A673 (cell line): ENCODE data around the gene TRAPPC10. TPM values are rescaled to one million over a fixed set of nuclear protein-coding genes. Genes with fewer than 3 reads are reported as not detected.

ENCODE experiments used
- BruUV-seq: library from RNA; stranded (reverse); fragments of 400-500 nt; replicated peaks from 2 replicates; lab custom pipeline; 2021; lab: Mats Ljungman, UMichigan
- CTCF ChIA-PET: fragments of 300-600 bp; sonication (Branson Sonifier 250); formaldehyde crosslinking; loops from one replicate; lab custom pipeline; 2022; ENCODE audit warnings: antibody characterized with exemption; lab: Charles Lee
- POLR2A ChIA-PET: fragments of 300-600 bp; sonication (Branson Sonifier 250); formaldehyde crosslinking; loops from one replicate; lab custom pipeline; 2022; ENCODE audit warnings: antibody characterized with exemption; ENCODE audit not compliant: low non-redundant PET; lab: Charles Lee
- DNase-seq: peaks from one replicate; pipeline ENCODE4 v3.0.0-alpha.2; 2015; ENCODE audit warnings: low spot score
- H3K27ac ChIP-seq: fragments of 200-600 bp; sonication (generic); 2 replicates; pipeline ENCODE4 v1.5.1; 2016; ENCODE audit warnings: mixed run types, low read depth, mild to moderate bottlenecking, mixed read lengths, antibody characterized with exemption, low read length; ENCODE audit not compliant: poor library complexity, severe bottlenecking
- H3K27me3 ChIP-seq: fragments of 200-600 bp; sonication (generic); replicated peaks from 2 replicates; pipeline ENCODE4 v1.6.1; 2017; ENCODE audit warnings: mixed run types, low read depth, mild to moderate bottlenecking, mixed read lengths, antibody characterized with exemption, low read length; ENCODE audit not compliant: insufficient read depth, poor library complexity
- H3K36me3 ChIP-seq: fragments of 200-600 bp; sonication (generic); 2 replicates; pipeline ENCODE4 v1.6.1; 2016; ENCODE audit warnings: mixed run types, mild to moderate bottlenecking, mixed read lengths, antibody characterized with exemption, low read length; ENCODE audit not compliant: insufficient read depth, poor library complexity, severe bottlenecking
- H3K4me1 ChIP-seq: fragments of 200-600 bp; sonication (generic); 2 replicates; pipeline ENCODE4 v1.6.1; 2017; ENCODE audit warnings: mixed run types, mild to moderate bottlenecking, mixed read lengths, antibody characterized with exemption, low read length; ENCODE audit not compliant: insufficient read depth, poor library complexity, severe bottlenecking
- H3K4me3 ChIP-seq: fragments of 200-600 bp; sonication (generic); 2 replicates; pipeline ENCODE4 v1.5.1; 2016; ENCODE audit warnings: low read depth, mixed run types, mild to moderate bottlenecking, mixed read lengths, low read length; ENCODE audit not compliant: poor library complexity, severe bottlenecking
- H3K9me3 ChIP-seq: fragments of 200-600 bp; sonication (generic); 2 replicates; pipeline ENCODE4 v1.6.1; 2016; ENCODE audit warnings: mixed run types, low read depth, mild to moderate bottlenecking, mixed read lengths, antibody characterized with exemption, low read length; ENCODE audit not compliant: poor library complexity, severe bottlenecking
- CTCF ChIP-seq: fragments of 300-800, 200-600 bp; sonication (generic); conservative IDR thresholded peaks from 2 replicates; pipeline ENCODE4 v1.5.1; 2017; ENCODE audit warnings: low read depth, mild to moderate bottlenecking, antibody characterized with exemption, low read length, moderate library complexity, mixed read lengths
- EZH2 ChIP-seq: fragments of 200-600 bp; sonication (generic); IDR thresholded peaks from 2 replicates; pipeline ENCODE4 v1.6.1; 2017; ENCODE audit warnings: borderline replicate concordance, low read depth, mild to moderate bottlenecking, mixed read lengths, antibody characterized with exemption, low read length; ENCODE audit not compliant: poor library complexity, severe bottlenecking
- intact Hi-C: fragments of 100-400 bp; cut with micrococcal nuclease; formaldehyde crosslinking; loops from one replicate; pipeline ENCODE4 v1.10.0; 2022; ENCODE audit not compliant: unreplicated experiment
- total RNA-seq: library from RNA; stranded (reverse); gene quantifications from 2 replicates; pipeline ENCODE4 v1.2.3, GENCODE V29; 2021

TRAPPC10 gene
- total RNA-seq, 1 experiment from 2014 or later = 51.4 TPM

DNA sequence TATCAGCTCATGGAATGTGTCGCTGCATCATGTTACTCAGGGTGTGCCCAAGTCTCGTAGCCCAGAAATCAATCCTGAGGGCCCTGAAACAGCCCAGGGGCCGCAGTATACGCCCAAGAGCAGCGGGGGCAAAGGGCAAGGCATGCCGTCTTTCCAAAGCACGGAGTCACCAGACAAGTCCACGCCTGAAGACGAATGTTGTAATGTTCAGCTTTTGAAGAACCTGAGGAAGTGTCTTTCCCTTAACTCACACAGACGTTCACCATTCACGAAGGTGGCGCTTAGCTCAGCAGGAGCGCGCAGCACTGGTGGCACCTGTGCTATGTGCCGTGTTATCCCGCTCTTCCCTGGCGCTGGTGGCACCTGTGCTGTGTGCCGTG is 76.3 kb downstream of the TRAPPC10 start:
- Histone ChIP-seq H3K4me3 (no peak overlapping the region), H3K36me3 (peaks cover 45% of the 10 kb centered on the region), H3K27ac (no peak overlapping the region), H3K9me3 (no peaks in the 10 kb centered on the region), H3K27me3 (no peaks in the 10 kb centered on the region), H3K4me1 (no peaks in the 10 kb centered on the region)
- intact Hi-C loops = no loop called here
- no peak for DNase-seq
- no TSS peak for BruUV-seq
- TF ChIP-seq EZH2 = no peak
- CTCF ChIA-PET = no interaction called here
- POLR2A ChIA-PET = no interaction called here

DNA sequence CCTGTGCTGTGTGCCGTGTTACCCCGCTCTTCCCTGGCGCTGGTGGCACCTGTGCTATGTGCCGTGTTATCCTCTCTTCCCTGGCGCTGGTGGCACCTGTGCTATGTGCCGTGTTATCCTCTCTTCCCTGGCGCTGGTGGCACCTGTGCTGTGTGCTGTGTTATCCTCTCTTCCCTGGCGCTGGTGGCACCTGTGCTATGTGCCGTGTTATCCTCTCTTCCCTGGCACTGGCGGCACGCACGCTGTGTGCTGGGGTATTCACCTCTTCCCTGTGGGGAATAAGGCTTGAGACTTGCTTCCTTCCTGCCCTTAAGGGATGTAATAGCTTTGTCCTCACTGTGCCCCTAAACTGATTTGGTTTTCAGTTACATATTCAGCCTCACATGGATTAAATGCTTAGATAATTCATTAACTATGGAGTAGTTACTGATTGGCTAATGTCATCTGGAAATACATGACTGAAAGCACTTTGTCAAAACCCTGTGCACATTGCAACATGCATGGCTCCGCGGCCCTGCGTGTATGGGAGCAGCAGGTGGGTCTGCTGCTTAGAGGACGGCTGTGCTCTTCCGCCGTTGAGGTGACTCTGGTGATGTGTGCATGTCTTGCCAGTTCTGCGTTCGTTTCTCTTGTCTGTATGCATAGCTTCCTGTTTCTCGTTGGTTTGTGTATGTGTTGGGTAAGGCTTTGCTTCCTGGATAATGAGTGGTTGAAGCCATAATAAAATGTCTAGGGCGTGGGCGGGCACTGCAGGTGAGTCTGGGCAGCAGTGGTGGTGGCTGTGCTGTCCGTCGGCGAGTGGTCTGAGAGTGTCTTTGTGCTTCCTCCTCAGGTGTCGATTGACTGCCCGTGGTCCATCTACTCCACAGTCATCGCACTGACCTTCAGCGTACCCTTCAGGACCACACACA is 77.1 kb downstream of the TRAPPC10 start:
- Histone ChIP-seq H3K27me3 (no peaks in the 10 kb centered on the region), H3K9me3 (no peaks in the 10 kb centered on the region), H3K27ac (no peak overlapping the region), H3K36me3 (peaks cover 43% of the 10 kb centered on the region), H3K4me1 (no peaks in the 10 kb centered on the region), H3K4me3 (no peak overlapping the region)
- ChIA-PET POLR2A (no interaction called here), CTCF (no interaction called here)
- intact Hi-C loops = no loop called here
- BruUV-seq = no TSS peak
- no peak for DNase-seq
- TF ChIP-seq EZH2 = no peak
- no peak for TF ChIP-seq CTCF

- Histone ChIP-seq H3K4me1 (no peaks in the 10 kb centered on the region), H3K4me3 (no peak overlapping the region), H3K9me3 (no peaks in the 10 kb centered on the region), H3K27me3 (no peaks in the 10 kb centered on the region), H3K36me3 (peaks cover 43% of the 10 kb centered on the region), H3K27ac (no peak overlapping the region)
- BruUV-seq = no TSS peak
- intact Hi-C loops = no loop called here
- TF ChIP-seq EZH2 (no peak), CTCF (no peak)
- no peak for DNase-seq
- ChIA-PET CTCF (no interaction called here), POLR2A (no interaction called here)
Observed at GRCh38 chr21:44090325-44090724, 78.2 kb downstream of the TRAPPC10 start.
